Measurements from ENCODE around the gene CELF2. TPM values are rescaled to one million over a fixed set of nuclear protein-coding genes. Genes with fewer than 3 reads are reported as not detected.

CELF2 gene
- total RNA-seq, 1 experiment from 2014 or later = 28.7 TPM

DNA sequence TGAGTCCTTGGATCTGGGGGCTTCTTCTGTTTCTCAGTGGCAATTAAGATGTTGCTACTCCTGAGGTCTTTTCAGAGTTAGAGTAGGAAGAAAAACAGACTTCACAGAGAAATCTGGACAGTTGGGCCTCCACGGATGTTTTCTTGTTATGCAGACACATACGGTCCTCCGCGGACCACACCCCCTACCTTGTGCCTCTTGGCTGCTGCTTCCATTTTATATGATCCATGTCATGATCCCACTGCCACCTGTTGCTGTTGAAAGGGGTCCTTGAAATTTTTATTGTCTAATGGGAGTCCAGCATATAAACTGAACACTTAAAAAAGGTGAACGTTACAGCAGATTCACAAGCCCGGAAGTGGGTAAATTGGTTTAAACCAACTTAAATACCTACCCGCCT is 8.3 kb downstream of the CELF2 start:
- H3K14ac ChIP-seq (ENCODE audit: insufficient read depth, low read length) = no peak overlapping the region
- no peak overlapping the region for H2BK12ac ChIP-seq (ENCODE audit: insufficient read length, low read depth, low read length)
- H3K23me2 ChIP-seq (ENCODE audit: insufficient read length, low read depth, low read length, poor library complexity, severe bottlenecking) = no peaks in the 10 kb centered on the region
- Mint-ChIP-seq H3K4me1 (peaks cover 26 to 29% of the 10 kb centered on the region in 2 experiments), H3K4me3 (no peak overlapping the region), H3K36me3 (ENCODE audit: insufficient read depth in 1 of 3, low read depth in 3 of 3) (no peaks in the 10 kb centered on the region), H3K9me3 (no peaks in the 10 kb centered on the region), H3K27me3 (ENCODE audit: low read depth) (peaks cover 2% of the 10 kb centered on the region; the same call in 1 of the 2 replicates), H3K27ac (no peak overlapping the region)
- H4K91ac ChIP-seq (ENCODE audit: insufficient read length, low read depth, low read length) = no peak overlapping the region
- H2BK120ac ChIP-seq (ENCODE audit: low read depth, low read length, poor library complexity, severe bottlenecking) = no peak overlapping the region
- H3K79me2 ChIP-seq (ENCODE audit: insufficient read depth, low read length) = no peaks in the 10 kb centered on the region
- H3K27ac ChIP-seq (ENCODE audit: insufficient read length, low read depth, low read length) = no peak overlapping the region
- no peak overlapping the region for H3K4ac ChIP-seq (ENCODE audit: low read depth, low read length)
- no peaks in the 10 kb centered on the region for H4K20me1 ChIP-seq (ENCODE audit: control insufficient read depth, insufficient read depth, insufficient read length)
- H4K5ac ChIP-seq (ENCODE audit: insufficient read length, low read depth, low read length) = no peak overlapping the region
- H3K4me2 ChIP-seq (ENCODE audit: insufficient read depth, insufficient read length, low read length) = no peak overlapping the region
- WGBS (ENCODE audit: extremely low coverage, insufficient read length, low lambda C conversion rate) = no CpG with 5 or more reads among the region's 7 CpGs
- H3K9me3 ChIP-seq (ENCODE audit: control insufficient read depth, low read depth, low read length) = no peaks in the 10 kb centered on the region
- no peak for DNase-seq
- TF ChIP-seq CTCF (conservative IDR thresholded peaks at IDR 0.05) = no peak
- no peak overlapping the region for H3K9ac ChIP-seq (ENCODE audit: extremely low read depth, insufficient read length, low read length)
- no peak overlapping the region for H2AK5ac ChIP-seq (ENCODE audit: insufficient read length, low read length)
- H3K4me1 ChIP-seq (ENCODE audit: insufficient read depth, low read length) = no peaks in the 10 kb centered on the region
- H2BK15ac ChIP-seq (ENCODE audit: low read depth, low read length) = no peak overlapping the region
- peaks cover 4% of the 10 kb centered on the region for H3K79me1 ChIP-seq (ENCODE audit: insufficient read depth, low read depth, low read length, poor library complexity, severe bottlenecking)
- no peak overlapping the region for H3K18ac ChIP-seq (ENCODE audit: insufficient read length, low read depth, low read length)
- H4K8ac ChIP-seq (replicated peaks; ENCODE audit: insufficient read length, low read depth, low read length) = no peak overlapping the region
- no peak overlapping the region for H3K56ac ChIP-seq (ENCODE audit: insufficient read length, low read depth, low read length)
- no peak overlapping the region for H2AFZ ChIP-seq (ENCODE audit: low read length)
- no peak overlapping the region for H2BK5ac ChIP-seq (ENCODE audit: insufficient read length, low read length)
- no peak overlapping the region for H3K23ac ChIP-seq (ENCODE audit: insufficient read length, low read depth, low read length)
- H3T11ph ChIP-seq (ENCODE audit: low read length) = no peak overlapping the region
- H3K27me3 ChIP-seq (ENCODE audit: insufficient read depth, low read length) = no peaks in the 10 kb centered on the region
- H2BK20ac ChIP-seq (ENCODE audit: low read depth, low read length, poor library complexity, severe bottlenecking) = no peak overlapping the region
